ENCODE measurements around the gene AKT3. TPM values are rescaled to one million over a fixed set of nuclear protein-coding genes. Genes with fewer than 3 reads are reported as not detected.

AKT3 gene
- total and polyA plus RNA-seq, 8 donors = 4.2 to 24.1 (median 11.6) TPM

DNA sequence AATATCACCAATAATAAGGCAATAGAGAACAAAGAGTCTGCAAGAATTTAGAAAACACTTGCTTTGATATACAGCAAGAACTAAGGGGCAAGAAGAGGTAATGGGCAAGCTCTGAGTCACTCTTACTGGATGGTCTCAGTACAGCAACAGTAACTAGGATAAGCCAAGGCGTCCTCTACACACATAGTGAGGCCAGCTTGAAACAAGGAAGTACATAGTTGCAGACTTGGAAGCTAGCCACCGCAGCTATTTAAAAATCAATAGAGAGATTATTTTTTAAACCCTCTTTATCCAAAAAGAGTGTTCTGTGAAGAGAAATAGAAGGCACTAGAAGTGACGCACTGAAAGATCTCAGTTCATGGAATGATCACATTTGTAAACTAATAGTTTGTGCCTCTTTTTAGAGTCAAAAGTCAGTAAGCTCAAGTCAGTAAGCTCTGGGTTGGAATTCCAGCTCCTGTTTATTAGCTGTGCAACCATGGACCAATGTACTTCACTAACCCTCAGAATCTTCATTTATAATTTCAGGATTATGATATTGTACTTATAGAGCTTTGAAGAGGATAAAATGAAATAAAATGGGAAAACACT lies 118.6 kb downstream of the AKT3 start:
- peak; percentile 60 to 93 (median 86) for ATAC-seq
- TF ChIP-seq, protein P1, sequence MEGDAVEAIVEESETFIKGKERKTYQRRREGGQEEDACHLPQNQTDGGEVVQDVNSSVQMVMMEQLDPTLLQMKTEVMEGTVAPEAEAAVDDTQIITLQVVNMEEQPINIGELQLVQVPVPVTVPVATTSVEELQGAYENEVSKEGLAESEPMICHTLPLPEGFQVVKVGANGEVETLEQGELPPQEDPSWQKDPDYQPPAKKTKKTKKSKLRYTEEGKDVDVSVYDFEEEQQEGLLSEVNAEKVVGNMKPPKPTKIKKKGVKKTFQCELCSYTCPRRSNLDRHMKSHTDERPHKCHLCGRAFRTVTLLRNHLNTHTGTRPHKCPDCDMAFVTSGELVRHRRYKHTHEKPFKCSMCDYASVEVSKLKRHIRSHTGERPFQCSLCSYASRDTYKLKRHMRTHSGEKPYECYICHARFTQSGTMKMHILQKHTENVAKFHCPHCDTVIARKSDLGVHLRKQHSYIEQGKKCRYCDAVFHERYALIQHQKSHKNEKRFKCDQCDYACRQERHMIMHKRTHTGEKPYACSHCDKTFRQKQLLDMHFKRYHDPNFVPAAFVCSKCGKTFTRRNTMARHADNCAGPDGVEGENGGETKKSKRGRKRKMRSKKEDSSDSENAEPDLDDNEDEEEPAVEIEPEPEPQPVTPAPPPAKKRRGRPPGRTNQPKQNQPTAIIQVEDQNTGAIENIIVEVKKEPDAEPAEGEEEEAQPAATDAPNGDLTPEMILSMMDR (IDR thresholded peaks at IDR 0.05) = no peak
- 9 to 20% methylated on average over 3 of the region's 3 CpGs for WGBS, 2 donors
- Histone ChIP-seq H3K27me3 (no peaks in the 10 kb centered on the region), H3K9me3 (no peaks in the 10 kb centered on the region), H3K4me1 (no peaks in the 10 kb centered on the region), H3K4me3 (no peak overlapping the region), H3K27ac (peak overlapping the region in 2 of 4 donors; percentile 34 to 37), H3K36me3 (no peaks in the 10 kb centered on the region)
- no peak for FAIRE-seq
- intact Hi-C loops (cut with DNase I) = no loop called here
- DNase-seq = peak in 3 of 6 donors; percentile 23 to 53 (median 33)

DNA sequence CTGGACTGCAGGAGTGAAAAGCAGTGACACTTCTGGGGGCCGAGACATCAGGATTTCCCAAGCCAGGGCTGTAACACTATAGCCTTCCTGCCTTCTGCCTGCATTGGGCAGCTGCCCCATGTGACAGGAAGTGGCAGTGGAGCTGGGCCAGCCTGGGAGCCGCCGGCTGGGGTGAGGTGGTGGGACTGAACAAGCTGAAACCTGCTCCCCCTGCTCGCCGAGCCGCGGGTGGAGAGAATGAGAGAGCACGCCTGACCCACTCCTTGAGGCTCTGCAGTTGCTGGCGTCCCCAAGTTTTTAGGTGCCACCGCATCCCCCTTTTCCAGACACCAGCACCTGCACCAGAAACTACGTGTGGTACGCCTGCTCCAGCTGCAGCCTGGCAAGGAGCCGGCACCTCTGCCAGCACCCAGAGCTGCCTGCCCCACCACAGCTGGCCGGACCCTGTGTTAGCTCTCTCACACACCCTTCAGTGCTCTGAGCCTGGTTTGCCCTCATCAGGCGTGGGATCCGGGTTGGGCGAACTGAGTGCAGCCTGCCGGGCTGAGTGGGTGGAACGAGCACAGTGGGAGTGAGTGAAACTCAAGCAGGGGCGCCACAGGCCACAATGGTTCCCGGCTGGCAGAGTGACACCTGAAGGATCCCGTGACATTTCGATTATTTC lies 119.4 kb downstream of the AKT3 start:
- peak overlapping the region in 2 of 4 donors; percentile 20 to 34 for H3K27ac ChIP-seq
- peak in 1 of 6 donors; percentile 62 for DNase-seq
- intact Hi-C loops (cut with DNase I) = no loop called here

DNA sequence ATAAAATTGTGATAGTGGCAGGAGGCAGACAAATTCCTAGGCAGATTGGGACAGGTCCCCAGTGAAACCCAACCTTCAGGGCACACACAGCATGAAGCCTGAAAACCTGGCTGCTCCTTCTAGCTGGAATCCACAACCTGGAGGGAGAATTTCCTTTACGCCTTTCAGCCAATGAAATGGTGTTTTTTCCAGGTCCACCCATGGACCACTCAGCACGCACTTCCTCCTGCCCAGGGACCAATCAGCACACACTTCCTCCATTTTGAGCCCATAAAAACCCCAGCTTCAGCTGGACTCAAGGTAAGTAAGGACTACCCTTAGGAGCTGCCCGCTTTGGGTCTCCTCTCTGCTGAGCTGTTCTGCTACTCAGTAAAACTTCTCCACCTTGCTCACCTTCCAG lies 120.1 kb downstream of the AKT3 start:
- intact Hi-C loops (cut with DNase I) = no loop called here
- no peaks in the 10 kb centered on the region for H3K9me3 ChIP-seq
- no peak overlapping the region for H3K4me3 ChIP-seq
- H3K36me3 ChIP-seq = no peaks in the 10 kb centered on the region
- no peak for FAIRE-seq
- WGBS, 2 donors = 93 to 100% methylated on average over 3 of the region's 3 CpGs
- DNase-seq = no peak
- TF ChIP-seq, protein P1 (IDR thresholded peaks at IDR 0.05) = no peak
- ATAC-seq = no peak
- H3K4me1 ChIP-seq = peaks cover 0 to 3% (median 0%) of the 10 kb centered on the region in 3 donors
- no peaks in the 10 kb centered on the region for H3K27me3 ChIP-seq
- no peak overlapping the region for H3K27ac ChIP-seq

More for the DNA sequence above, 119.4 kb downstream of the AKT3 start:
- 86 to 93% methylated on average over 23 of the region's 23 CpGs for WGBS, 2 donors
- no peak for FAIRE-seq
- H3K9me3 ChIP-seq = no peaks in the 10 kb centered on the region
- TF ChIP-seq, protein P1 (IDR thresholded peaks at IDR 0.05) = no peak
- peak in 2 of 4 donors; percentile 26 to 42 for ATAC-seq
- no peaks in the 10 kb centered on the region for H3K27me3 ChIP-seq
- no peaks in the 10 kb centered on the region for H3K36me3 ChIP-seq
- H3K4me3 ChIP-seq = no peak overlapping the region
- H3K4me1 ChIP-seq = peaks cover 0 to 3% (median 0%) of the 10 kb centered on the region in 3 donors

DNA sequence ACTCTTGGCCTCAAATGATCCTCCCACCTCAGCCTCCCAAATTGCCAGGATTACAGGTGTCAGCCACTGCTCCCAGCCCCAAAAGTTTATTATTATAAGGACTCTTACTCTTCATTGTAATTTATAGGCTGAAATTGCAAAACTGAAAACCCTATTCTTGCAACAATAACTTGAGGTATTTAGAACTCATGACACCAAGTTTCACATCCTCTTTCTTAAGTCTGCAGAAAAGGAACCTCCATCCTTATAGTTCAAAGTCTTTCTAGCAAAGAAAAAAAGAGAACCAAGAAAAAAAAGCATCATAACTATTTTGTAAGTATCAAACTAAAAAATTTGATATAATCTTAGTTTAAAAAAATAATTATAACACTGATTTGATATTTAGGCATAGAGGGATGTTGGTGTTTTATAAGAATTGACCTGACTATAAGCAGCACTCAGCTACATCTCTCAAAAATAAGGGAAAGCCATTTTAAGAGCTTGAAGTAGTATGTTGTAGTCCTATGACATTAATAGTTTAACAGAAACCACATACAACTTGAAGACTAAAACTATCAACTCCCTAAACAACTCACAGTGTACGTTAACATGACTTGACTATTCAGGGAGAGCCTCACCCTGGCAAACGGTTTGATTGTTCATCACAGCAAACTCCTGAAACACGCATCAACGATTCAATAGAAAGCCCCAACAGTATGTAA lies 122.4 kb downstream of the AKT3 start:
- 73 to 74% methylated on average over 4 of the region's 4 CpGs for WGBS, 2 donors
- no peaks in the 10 kb centered on the region for H3K9me3 ChIP-seq
- H3K27me3 ChIP-seq = no peaks in the 10 kb centered on the region
- FAIRE-seq (no peak), ATAC-seq (peak in 2 of 4 donors; percentile 27 to 29), DNase-seq (no peak)
- H3K4me3 ChIP-seq = no peak overlapping the region
- peaks cover 0 to 3% (median 0%) of the 10 kb centered on the region in 3 donors for H3K4me1 ChIP-seq
- TF ChIP-seq, protein P1 (IDR thresholded peaks at IDR 0.05) = no peak
- intact Hi-C loops (cut with DNase I) = no loop called here
- H3K27ac ChIP-seq = no peak overlapping the region
- no peaks in the 10 kb centered on the region for H3K36me3 ChIP-seq

Data from pancreas (tissue), 10 donors.